HG03196 (cell line): Measurements from ENCODE around the gene PPP2R1A.
"Not testable (repeated sequence)": the region's sequence is repeated elsewhere in the genome, so short reads cannot be mapped to it uniquely, and the experiment has no call there.

ENCODE experiments used
- ATAC-seq: cut with Tn5 transposase; IDR thresholded peaks from one replicate; pipeline ENCODE4 v1.9.1; 2021; ENCODE audit not compliant: unreplicated experiment

Gene PPP2R1A

GRCh38 chr19:52237771-52238400, 48.0 kb downstream of the PPP2R1A start:
- ATAC-seq, result no peak

- ATAC-seq, result no peak
Observed at GRCh38 chr19:52244021-52244420, 54.2 kb downstream of the PPP2R1A start.

- ATAC-seq, result no peak
Observed at GRCh38 chr19:52248241-52248640, 58.4 kb downstream of the PPP2R1A start.

- ATAC-seq, result no peak
Observed at GRCh38 chr19:52258426-52258825, 68.6 kb downstream of the PPP2R1A start.

GRCh38 chr19:52265556-52265955, 75.7 kb downstream of the PPP2R1A start:
- not testable (repeated sequence) for ATAC-seq

- ATAC-seq, result peak; percentile 92
Observed at GRCh38 chr19:52269338-52270261, 79.7 kb downstream of the PPP2R1A start, which contains the start of gene ZNF766. ZNF766 (plus strand) TSS chr19:52269587; CDS start chr19:52269614, 27 bp downstream.

GRCh38 chr19:52270266-52270885, 80.5 kb downstream of the PPP2R1A start:
- no peak for ATAC-seq

GRCh38 chr19:52273301-52273700, 83.4 kb downstream of the PPP2R1A start:
- no peak for ATAC-seq

- ATAC-seq, result no peak
Observed at GRCh38 chr19:52274191-52274590, 84.3 kb downstream of the PPP2R1A start.

- ATAC-seq, result no peak
Observed at GRCh38 chr19:52275988-52276387, 86.1 kb downstream of the PPP2R1A start.

- ATAC-seq, result no peak
Observed at GRCh38 chr19:52277471-52277870, 87.6 kb downstream of the PPP2R1A start.
